Fibroblast of lung (primary cell): ENCODE measurements around the gene FAM204A. TPM values are rescaled to one million over a fixed set of nuclear protein-coding genes. Genes with fewer than 3 reads are reported as not detected.

Experiments
- DNase-seq, 2 donors: peaks; one replicate each; pipeline versions ENCODE4 v3.0.0 to v3.0.0-alpha.2; 2010; ENCODE audit warnings: low read depth in 2 of 2
- H2AFZ ChIP-seq: 2 replicates; pipeline ENCODE4 v1.5.1; 2012; ENCODE audit warnings: low read length, control low read depth, inconsistent platforms
- H3K27ac ChIP-seq: 2 replicates; pipeline ENCODE4 v1.5.1; 2011; ENCODE audit warnings: low read length, control low read depth; ENCODE audit not compliant: insufficient read depth
- H3K27me3 ChIP-seq: 2 replicates; pipeline ENCODE4 v1.5.1; 2011; ENCODE audit warnings: mild to moderate bottlenecking, low read length; ENCODE audit not compliant: control insufficient read depth, insufficient read depth
- H3K36me3 ChIP-seq: 2 replicates; pipeline ENCODE4 v1.5.1; 2011; ENCODE audit warnings: low read length; ENCODE audit not compliant: control insufficient read depth, insufficient read depth
- H3K4me1 ChIP-seq: 2 replicates; pipeline ENCODE4 v1.5.1; 2011; ENCODE audit warnings: low read length; ENCODE audit not compliant: control insufficient read depth, insufficient read depth; ENCODE audit errors: extremely low read depth
- H3K4me2 ChIP-seq: 2 replicates; pipeline ENCODE4 v1.5.1; 2011; ENCODE audit warnings: low read length, control low read depth; ENCODE audit not compliant: insufficient read depth; ENCODE audit errors: extremely low read depth
- H3K4me3 ChIP-seq, 4 experiments: fragments of 200-600 bp in 1 of 4; sonication (generic) in 1 of 4; replicated peaks in 1 of 4; 2 replicates each; pipeline ENCODE4 v1.5.1; 2011 to 2016; ENCODE audit warnings: low read length in 4 of 4, low read depth in 3 of 4, mild to moderate bottlenecking in 3 of 4, control low read depth in 2 of 4, inconsistent platforms in 1 of 4, mixed read lengths in 1 of 4; ENCODE audit not compliant: insufficient read depth in 1 of 4; ENCODE audit errors: control extremely low read depth in 1 of 4
- H3K79me2 ChIP-seq: 2 replicates; pipeline ENCODE4 v1.5.1; 2012; ENCODE audit warnings: mild to moderate bottlenecking, low read length, inconsistent platforms; ENCODE audit not compliant: control insufficient read depth, insufficient read depth
- H3K9ac ChIP-seq: 2 replicates; pipeline ENCODE4 v1.5.1; 2011; ENCODE audit warnings: mild to moderate bottlenecking, low read length, control low read depth; ENCODE audit not compliant: insufficient read depth
- H3K9me3 ChIP-seq: 2 replicates; pipeline ENCODE4 v1.5.1; 2012; ENCODE audit warnings: low read depth, low read length; ENCODE audit not compliant: control insufficient read depth, insufficient read depth
- H4K20me1 ChIP-seq: 2 replicates; pipeline ENCODE4 v1.5.1; 2011; ENCODE audit warnings: low read length; ENCODE audit not compliant: control insufficient read depth, insufficient read depth; ENCODE audit errors: extremely low read depth
- EZH2 ChIP-seq: IDR thresholded peaks from 2 replicates; pipeline ENCODE4 v1.5.1; 2012; ENCODE audit warnings: low read length, control low read depth, mild to moderate bottlenecking; ENCODE audit errors: missing control alignments
- polyA plus RNA-seq, 2 donors: library from polyadenylated mRNA; depleted of rRNA in 1 of 2; stranded (reverse) in 1 of 2; unstranded in 1 of 2; fragments of >200 nt; gene quantifications; 2 replicates each; pipeline ENCODE4 v1.2.1, GENCODE V29; 2011 to 2012; ENCODE audit warnings: missing spikeins in 1 of 2
- total RNA-seq: library from RNA; depleted of rRNA; stranded (reverse); fragments of >200 nt; gene quantifications from 2 replicates; pipeline ENCODE4 v1.2.1, GENCODE V29; 2014
- TF ChIP-seq, protein P1 (sequence below), 2 donors: IDR thresholded peaks in 1 of 2; conservative IDR thresholded peaks in 1 of 2; 1 replicate in 1 of 2; 2 replicates in 1 of 2; pipeline ENCODE4 v1.5.1; 2011 to 2012; ENCODE audit warnings: low read length in 2 of 2, control low read depth in 1 of 2, inconsistent platforms in 1 of 2, low read depth in 1 of 2, mild to moderate bottlenecking in 1 of 2

Gene FAM204A
- total and polyA plus RNA-seq, 2 donors (not counting 1 experiment from before 2014, with no cell fraction given), result 47.2 to 54.8 TPM

DNA sequence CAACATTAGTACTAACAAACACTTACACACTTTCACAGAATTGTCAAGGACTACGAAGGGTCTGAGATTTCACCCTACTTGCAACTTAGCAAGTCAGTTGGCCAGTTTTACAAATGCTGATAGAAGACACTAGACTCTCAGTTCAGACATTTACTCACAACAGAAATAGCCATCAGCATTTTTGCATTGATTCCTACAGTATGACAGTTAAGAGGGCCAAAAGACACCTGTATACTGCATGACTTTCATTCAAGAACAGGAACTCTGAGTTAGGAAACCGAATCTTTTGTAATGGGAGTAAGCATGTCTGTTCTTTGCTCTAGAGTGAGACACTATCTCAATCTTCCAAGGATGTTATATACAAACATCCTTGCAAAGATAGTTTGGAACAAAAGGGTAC, 40.9 kb downstream of the FAM204A start:
- Histone ChIP-seq H3K9ac (no peak overlapping the region), H3K4me2 (no peak overlapping the region)
- DNase-seq, result no peak

DNA sequence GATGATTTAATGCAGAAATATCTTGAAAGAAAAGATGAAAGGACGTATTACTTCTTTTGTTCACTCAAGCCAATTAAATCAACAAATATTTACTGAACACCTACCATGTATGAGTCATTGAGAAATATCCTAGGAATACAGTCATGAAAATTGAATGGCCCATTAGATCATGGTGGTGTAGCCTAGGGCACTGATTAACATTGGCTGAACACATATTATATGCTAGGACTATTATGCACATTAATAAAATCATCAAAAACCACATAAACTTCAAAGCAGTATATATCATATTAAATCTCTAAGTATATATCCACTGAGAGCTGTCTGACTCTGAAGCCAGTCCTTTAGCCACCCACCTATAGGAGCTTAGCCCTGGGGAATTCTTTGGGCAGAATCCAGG, 41.8 kb downstream of the FAM204A start:
- no peak overlapping the region for H3K9ac ChIP-seq
- no peak overlapping the region for H3K4me3 ChIP-seq
- H3K9me3 ChIP-seq, result no peaks in the 10 kb centered on the region
- H3K4me1 ChIP-seq, result no peaks in the 10 kb centered on the region
- TF ChIP-seq EZH2, result no peak
- TF ChIP-seq, protein P1, sequence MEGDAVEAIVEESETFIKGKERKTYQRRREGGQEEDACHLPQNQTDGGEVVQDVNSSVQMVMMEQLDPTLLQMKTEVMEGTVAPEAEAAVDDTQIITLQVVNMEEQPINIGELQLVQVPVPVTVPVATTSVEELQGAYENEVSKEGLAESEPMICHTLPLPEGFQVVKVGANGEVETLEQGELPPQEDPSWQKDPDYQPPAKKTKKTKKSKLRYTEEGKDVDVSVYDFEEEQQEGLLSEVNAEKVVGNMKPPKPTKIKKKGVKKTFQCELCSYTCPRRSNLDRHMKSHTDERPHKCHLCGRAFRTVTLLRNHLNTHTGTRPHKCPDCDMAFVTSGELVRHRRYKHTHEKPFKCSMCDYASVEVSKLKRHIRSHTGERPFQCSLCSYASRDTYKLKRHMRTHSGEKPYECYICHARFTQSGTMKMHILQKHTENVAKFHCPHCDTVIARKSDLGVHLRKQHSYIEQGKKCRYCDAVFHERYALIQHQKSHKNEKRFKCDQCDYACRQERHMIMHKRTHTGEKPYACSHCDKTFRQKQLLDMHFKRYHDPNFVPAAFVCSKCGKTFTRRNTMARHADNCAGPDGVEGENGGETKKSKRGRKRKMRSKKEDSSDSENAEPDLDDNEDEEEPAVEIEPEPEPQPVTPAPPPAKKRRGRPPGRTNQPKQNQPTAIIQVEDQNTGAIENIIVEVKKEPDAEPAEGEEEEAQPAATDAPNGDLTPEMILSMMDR (conservative IDR thresholded peaks at IDR 0.05 in 1 of 2, IDR thresholded peaks at IDR 0.05 in 1 of 2; ENCODE audit: low read depth in 1 of 2, low read length in 2 of 2), result no peak
- H2AFZ ChIP-seq, result no peak overlapping the region
- no peak overlapping the region for H3K27ac ChIP-seq
- no peaks in the 10 kb centered on the region for H4K20me1 ChIP-seq
- DNase-seq, result no peak
- no peaks in the 10 kb centered on the region for H3K36me3 ChIP-seq
- H3K4me2 ChIP-seq, result no peak overlapping the region
- no peaks in the 10 kb centered on the region for H3K27me3 ChIP-seq
- no peaks in the 10 kb centered on the region for H3K79me2 ChIP-seq

More for the DNA sequence above, 40.9 kb downstream of the FAM204A start:
- Histone ChIP-seq H3K4me1 (no peaks in the 10 kb centered on the region), H4K20me1 (no peaks in the 10 kb centered on the region), H3K27ac (no peak overlapping the region), H3K79me2 (no peaks in the 10 kb centered on the region), H3K9me3 (no peaks in the 10 kb centered on the region), H3K4me3 (no peak overlapping the region), H3K36me3 (peaks cover 2% of the 10 kb centered on the region), H2AFZ (no peak overlapping the region), H3K27me3 (no peaks in the 10 kb centered on the region)
- no peak for TF ChIP-seq EZH2
- TF ChIP-seq, protein P1 (conservative IDR thresholded peaks at IDR 0.05 in 1 of 2, IDR thresholded peaks at IDR 0.05 in 1 of 2; ENCODE audit: low read depth in 1 of 2, low read length in 2 of 2), result no peak

DNA sequence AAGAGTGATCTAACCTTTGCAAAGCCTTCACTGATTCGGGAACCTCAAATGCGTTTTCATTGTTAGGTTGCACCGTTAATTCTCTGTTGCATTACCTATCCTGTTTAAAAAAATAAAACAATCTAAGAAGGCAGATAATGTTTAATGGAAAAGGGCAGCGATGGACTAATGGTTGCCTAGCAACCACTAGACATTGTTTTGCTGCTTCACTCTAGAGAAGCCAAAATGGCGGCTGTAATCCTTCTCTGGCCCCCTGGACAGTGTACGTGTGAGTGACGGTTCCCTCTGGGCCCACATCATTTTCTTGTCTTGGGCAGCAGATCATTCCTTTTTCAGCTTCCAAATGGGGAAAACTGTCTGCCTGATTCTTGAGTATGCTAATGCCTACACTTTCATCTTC, 43.3 kb downstream of the FAM204A start:
- no peak overlapping the region for H3K4me3 ChIP-seq
- H3K27ac ChIP-seq, result no peak overlapping the region
- TF ChIP-seq, protein P1 (conservative IDR thresholded peaks at IDR 0.05 in 1 of 2, IDR thresholded peaks at IDR 0.05 in 1 of 2; ENCODE audit: low read depth in 1 of 2, low read length in 2 of 2), result no peak
- TF ChIP-seq EZH2, result no peak
- H3K4me1 ChIP-seq, result no peaks in the 10 kb centered on the region
- no peak overlapping the region for H3K4me2 ChIP-seq
- H4K20me1 ChIP-seq, result no peaks in the 10 kb centered on the region
- H3K36me3 ChIP-seq, result no peaks in the 10 kb centered on the region
- no peaks in the 10 kb centered on the region for H3K79me2 ChIP-seq
- H3K27me3 ChIP-seq, result no peaks in the 10 kb centered on the region
- DNase-seq, result no peak
- no peak overlapping the region for H3K9ac ChIP-seq
- no peaks in the 10 kb centered on the region for H3K9me3 ChIP-seq
- no peak overlapping the region for H2AFZ ChIP-seq
